ENCODE measurements around the gene SFMBT1. TPM values are rescaled to one million over a fixed set of nuclear protein-coding genes. Genes with fewer than 3 reads are reported as not detected.

Gene SFMBT1
- total RNA-seq, 1 experiment from 2014 or later = 3.6 TPM

DNA sequence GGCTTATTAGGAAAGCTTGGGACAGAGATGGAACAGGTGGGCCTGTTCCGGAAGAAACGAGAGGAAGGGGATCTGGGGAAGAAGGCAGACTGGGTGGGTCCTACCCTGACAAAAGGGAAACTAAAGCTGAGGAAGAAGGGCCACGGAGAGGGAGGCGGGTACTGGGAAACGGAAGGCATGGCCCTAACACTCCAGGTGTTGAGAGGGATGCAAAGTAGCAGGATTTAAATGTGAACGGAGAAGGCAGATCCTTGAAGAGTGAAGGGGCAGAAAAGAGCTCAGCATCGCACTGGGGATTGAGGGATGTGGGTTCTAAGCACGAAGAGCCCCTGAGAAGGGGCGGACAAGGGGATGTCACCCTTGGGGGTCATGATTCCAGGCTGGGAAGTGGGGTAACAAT is 149.3 kb downstream of the SFMBT1 start:
- in situ Hi-C loops (cut with HindIII; ENCODE audit: low sequenced_read_pairs) = no loop called here
- DNase-seq (ENCODE audit: low spot score) = peak; percentile 23

DNA sequence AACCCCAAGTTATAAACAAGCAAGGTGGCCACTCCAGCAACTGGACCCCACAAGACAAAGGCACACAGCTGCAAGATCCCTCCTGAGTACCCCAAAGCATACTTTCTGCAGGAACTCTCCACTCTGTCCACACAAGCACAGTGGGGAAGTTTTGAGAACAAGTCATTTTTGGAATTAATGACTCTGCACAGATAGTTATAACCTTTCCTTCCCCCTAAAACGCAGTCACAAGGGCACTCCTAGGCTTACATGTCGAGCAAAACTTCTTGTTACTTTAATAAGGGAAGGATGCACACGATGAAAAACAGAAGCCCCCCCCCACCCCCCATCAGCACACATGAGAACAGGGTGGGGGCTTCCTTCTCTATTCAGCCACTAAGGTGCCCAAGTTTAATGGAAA is 149.7 kb downstream of the SFMBT1 start:
- DNase-seq (ENCODE audit: low spot score) = no peak
- in situ Hi-C loops (cut with HindIII; ENCODE audit: low sequenced_read_pairs) = no loop called here

DNA sequence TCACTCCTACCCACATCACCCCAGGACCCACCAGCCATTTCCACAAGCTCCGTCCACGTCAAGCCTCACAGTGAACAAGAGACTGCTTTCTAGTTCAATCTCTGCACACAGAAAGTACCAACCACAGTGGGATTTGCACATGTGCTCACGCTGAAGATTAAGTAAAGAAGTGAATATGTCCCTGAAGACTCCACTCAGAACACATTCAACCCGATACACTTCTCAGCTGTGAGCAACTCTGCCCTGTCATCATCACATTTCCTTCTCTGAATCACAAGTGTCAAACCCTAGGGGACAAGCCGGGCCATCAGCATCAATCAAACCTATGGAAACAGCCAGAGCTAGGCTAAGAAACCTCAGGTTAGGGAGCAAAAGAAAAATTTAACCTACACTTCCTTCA is 150.5 kb downstream of the SFMBT1 start:
- in situ Hi-C loops (cut with HindIII; ENCODE audit: low sequenced_read_pairs) = no loop called here
- no peak for DNase-seq (ENCODE audit: low spot score)

DNA sequence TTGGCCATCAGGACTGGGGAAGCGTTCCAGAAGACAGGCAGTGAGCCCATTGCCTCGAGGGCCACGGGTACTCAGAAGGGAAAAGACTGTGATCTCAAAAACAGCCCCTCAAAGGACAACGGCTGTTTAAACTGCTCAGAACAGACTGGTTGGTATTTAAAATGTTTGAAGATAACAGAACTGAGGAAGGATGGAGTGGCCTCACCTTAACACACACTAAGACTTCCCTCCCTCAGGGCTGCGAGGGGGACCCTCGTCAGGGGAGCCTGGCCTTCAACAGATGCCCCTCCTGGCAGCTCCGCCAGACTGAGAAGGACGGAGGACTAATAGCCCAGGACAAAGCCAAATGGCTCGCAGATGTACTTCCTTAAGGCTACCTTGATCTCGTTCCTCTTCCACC is 151.1 kb downstream of the SFMBT1 start:
- in situ Hi-C loops (cut with HindIII; ENCODE audit: low sequenced_read_pairs) = loop anchor here (5.0 kb wide), 1 partner anchor 57 kb away; the partner anchor contains the start of gene MUSTN1
- DNase-seq (ENCODE audit: low spot score) = no peak

DNA sequence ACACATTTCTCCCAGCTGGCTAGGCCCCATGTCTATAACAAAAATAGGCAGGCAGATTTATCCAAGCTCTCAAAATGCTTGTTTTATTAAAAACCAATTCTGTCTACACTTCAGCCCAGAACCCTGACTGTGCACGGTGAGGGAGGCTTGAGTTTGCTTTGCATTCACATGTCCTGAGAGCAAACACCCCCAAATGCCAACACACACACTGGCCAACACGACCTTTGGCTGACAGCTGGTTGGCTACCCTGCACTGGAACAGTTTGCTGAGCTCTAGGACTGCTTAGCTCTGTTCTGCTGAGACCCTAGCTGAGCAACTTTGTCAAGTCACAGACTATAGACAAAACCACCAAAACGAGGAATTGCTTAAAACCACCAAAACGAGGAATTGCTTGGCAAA is 152.2 kb downstream of the SFMBT1 start:
- in situ Hi-C loops (cut with HindIII; ENCODE audit: low sequenced_read_pairs) = loop anchor here (5.0 kb wide), 1 partner anchor 56 kb away; the partner anchor contains the start of gene MUSTN1

DNA sequence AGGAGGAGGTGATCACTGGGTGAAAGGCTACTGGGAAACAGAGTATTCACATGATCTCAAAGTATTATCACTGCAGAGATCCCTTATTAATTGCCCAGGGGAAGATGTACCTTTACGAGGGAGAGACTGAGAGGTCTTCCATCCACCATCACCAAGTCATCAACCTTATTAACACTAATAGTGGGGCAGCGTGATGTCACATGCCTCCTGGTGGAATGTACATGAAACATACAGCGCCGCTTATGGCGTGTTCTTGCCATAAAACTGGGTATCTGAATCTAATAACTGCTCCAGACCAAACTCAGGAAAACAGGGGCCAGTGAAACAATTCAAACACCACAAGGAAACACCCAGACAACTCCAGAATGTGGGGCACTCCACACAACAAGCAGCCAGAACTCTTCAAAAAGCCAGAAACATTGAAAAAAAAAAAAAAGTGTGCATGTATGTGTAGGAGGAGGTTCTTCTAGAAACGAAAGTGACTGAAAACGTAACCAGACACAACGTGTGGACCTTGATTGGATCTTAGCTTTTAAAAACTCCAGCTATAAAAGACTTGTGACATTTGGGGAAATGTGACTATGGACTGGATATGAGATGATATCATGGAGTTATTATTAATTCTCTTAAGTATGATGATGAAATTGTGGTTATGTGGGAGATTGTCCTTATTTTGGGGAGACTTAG is 153.1 kb downstream of the SFMBT1 start:
- in situ Hi-C loops (cut with HindIII; ENCODE audit: low sequenced_read_pairs) = loop anchor here (5.0 kb wide), 1 partner anchor 55 kb away; the partner anchor contains the start of gene MUSTN1
- no peak for DNase-seq (ENCODE audit: low spot score)

More for the DNA sequence above, 152.2 kb downstream of the SFMBT1 start:
- DNase-seq (ENCODE audit: low spot score) = peak; percentile 14

DNA sequence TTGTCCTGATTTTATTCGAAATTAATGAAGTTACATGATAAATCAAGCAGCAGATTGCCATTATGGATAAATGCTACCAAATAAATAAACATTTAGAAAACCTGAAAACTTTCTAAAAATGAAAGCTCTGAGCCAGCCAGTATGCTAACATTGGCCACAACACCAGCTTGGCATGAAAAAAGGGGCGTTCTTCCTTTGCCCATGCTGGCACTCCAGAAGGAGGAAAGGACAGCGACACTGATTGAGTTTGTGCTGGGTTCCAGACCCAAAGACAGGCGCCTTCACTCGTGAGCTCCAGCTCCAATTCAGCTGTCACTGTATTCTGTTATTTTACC is 153.6 kb downstream of the SFMBT1 start:
- no peak for DNase-seq (ENCODE audit: low spot score)
- in situ Hi-C loops (cut with HindIII; ENCODE audit: low sequenced_read_pairs) = loop anchor here (5.0 kb wide), 1 partner anchor 55 kb away; the partner anchor contains the start of gene MUSTN1

DNA sequence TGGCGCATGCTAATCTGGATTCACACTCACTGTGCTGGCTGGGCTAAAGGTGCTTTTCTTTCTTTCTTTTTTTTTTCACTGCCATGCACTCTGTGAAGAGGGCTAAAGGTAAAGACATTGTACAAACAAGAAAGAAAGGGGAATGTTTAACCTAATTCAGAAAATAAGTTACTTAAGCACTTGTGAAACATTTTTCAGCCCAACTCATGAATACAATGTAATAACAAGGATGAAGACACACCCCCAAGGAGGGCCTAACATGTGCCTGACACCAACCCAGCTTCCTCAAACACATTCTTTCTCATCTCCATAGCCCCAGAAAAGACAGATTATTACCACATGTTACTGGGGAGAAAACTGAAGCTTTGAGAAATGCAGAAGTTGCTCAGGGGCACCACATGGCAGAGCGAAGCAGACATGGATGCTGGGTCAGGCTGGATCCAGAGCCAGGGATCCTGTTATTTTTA is 154.2 kb downstream of the SFMBT1 start:
- in situ Hi-C loops (cut with HindIII; ENCODE audit: low sequenced_read_pairs) = loop anchor here (5.0 kb wide), 1 partner anchor 54 kb away; the partner anchor contains the start of gene MUSTN1

DNA sequence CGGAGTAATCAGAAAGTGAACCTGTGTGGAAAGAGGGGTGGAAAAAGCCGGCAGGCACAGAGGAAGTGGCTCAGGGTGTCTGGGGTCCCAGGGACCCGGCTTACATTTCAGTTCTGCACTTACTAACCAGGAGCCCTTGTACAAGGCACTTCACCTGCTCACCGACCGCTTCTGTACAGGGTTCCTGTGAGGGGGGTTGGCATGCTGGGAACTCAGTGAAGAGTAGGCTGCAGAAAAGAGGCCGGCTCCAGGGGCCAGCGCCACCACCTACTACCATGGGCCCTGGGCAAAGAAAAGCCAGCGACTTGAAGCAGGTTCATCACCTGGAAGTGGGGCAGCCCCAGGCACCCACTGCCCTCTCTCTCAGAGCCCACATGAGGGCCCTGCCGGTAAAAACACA is 154.7 kb downstream of the SFMBT1 start:
- no peak for DNase-seq (ENCODE audit: low spot score)
- in situ Hi-C loops (cut with HindIII; ENCODE audit: low sequenced_read_pairs) = loop anchor here (5.0 kb wide), 1 partner anchor 54 kb away; the partner anchor contains the start of gene MUSTN1

More for the DNA sequence above, 154.2 kb downstream of the SFMBT1 start:
- DNase-seq (ENCODE audit: low spot score) = no peak

DNA sequence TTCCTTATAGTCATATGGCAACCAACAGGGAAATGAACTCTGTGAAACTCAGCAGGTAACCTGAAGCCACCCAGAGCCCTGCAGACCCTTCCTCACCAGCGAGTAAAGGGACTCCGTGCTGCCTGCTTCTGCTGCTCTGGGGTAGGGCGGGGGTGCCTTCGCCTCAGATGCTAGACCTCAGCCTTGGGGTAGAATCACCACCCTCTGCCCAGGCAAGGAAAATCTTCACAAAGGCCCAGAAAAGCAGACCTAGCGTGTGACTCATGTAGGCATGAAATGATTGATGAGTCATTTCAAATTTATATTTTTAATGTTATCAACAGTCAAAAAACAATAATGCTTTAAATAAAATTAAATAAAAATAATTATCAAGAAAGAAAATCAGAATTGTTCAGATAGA is 155.1 kb downstream of the SFMBT1 start:
- in situ Hi-C loops (cut with HindIII; ENCODE audit: low sequenced_read_pairs) = loop anchor here (5.0 kb wide), 1 partner anchor 53 kb away; the partner anchor contains the start of gene MUSTN1
- DNase-seq (ENCODE audit: low spot score) = no peak

DNA sequence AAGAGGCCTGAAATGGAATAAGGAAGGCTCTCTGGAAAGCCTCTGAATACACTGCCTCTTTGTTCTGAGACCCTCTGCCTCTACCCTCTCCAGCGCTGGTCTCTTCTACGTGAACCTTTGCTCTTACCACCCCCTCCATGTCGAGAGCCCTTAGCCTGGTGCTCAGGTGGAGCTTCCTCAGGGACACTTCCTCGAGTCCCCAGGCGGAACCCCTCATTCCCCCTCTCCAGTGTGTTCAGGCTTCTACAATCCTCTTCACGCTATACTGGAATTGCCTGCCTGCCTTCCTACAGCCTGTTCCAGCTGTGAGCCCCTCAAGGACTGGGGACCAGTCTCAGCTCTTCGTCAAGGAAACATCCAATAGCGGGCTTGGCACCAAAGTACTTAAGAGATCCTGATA is 156.0 kb downstream of the SFMBT1 start:
- DNase-seq (ENCODE audit: low spot score) = no peak
- in situ Hi-C loops (cut with HindIII; ENCODE audit: low sequenced_read_pairs) = loop anchor here (5.0 kb wide), 1 partner anchor 53 kb away; the partner anchor contains the start of gene MUSTN1

DNA sequence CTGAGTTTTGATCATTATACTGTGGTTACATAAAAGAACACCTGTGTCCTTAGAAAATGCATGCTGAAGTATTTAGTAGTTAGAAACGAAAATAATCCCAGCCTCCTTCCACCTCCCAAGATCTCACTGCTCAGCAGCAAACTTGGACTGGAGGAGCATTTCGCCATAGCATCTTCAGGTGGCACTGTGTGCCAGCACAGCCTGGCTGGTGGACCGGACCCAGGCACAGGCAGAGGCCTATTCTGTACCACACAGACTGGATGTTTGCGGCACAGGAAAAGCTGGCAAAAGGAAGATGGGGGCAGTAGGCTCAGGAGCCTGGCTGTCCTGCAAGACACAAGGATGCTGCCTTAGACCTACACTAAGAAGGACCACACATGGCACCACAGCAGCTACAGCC is 158.7 kb downstream of the SFMBT1 start:
- in situ Hi-C loops (cut with HindIII; ENCODE audit: low sequenced_read_pairs) = no loop called here
- DNase-seq (ENCODE audit: low spot score) = peak; percentile 78

DNA sequence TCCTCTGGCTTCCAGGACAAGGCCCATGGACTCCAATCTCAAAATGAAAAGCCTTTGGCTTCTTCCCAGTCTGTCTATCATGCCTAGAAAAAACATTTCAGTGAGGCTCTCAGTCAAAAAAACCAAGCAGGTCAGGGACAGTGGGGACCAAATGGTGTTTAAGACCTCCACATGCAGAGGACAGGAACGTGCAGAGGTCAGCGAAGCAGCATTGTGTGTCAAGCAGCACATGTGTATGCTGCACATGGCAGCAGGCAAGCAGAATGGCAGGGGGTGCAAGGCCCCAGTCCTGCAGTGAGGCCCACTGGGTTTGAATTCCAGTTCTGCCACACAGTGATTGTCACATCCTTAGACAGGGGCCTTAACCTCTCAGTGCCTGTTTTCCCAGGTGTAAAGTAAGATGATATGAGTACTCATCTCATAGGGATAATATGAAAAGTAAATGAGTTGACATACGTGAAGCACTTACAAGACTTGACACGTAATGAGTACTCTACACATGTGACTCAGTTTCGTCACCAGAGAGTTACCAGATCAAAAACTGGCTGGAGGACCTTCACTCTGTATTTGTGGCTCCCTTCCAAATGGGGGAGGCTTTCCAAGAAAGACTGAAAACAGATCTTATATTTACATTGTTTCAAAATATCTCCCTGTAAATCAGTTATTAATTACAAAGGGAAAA is 159.7 kb downstream of the SFMBT1 start:
- in situ Hi-C loops (cut with HindIII; ENCODE audit: low sequenced_read_pairs) = no loop called here
- no peak for DNase-seq (ENCODE audit: low spot score)

DNA sequence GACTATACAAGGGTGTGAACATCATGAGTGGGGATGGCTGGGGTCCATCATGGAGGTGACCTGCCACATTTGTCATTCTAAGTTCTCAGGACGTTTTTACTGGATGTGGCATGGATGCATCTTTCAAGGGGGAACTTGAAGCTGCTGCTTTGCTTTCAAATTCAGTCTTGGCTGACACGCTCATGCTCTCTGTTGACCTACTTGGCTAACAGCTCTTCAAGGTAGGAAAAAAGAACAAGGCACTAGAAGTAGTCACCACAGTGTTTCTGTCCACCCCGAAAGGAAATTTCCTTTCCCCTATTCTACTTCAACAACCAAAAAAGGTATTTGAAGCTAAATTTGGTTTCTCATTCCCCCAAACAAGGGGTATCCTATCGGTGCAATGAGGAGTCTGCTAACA is 163.5 kb downstream of the SFMBT1 start:
- in situ Hi-C loops (cut with HindIII; ENCODE audit: low sequenced_read_pairs) = no loop called here
- DNase-seq (ENCODE audit: low spot score) = peak; percentile 58

DNA sequence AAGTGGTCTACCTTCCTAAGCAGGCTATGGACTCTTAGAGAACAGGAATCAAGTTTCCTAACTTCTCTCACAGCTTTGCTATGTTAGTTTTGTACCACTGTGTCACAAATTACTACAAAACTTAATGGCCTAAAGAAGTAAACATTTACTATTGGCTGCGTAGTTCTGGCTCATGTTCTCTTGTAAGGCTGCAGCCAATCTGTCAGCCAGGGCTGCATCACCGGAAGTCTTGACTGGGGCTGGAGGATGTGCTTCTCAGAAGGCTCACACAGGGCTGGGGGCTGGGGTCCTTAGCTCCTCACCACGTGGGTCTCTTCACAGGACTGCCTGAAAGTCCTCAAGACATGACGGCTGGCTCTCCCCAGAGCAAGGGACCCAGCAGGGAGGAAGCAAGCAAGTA is 164.0 kb downstream of the SFMBT1 start:
- no peak for DNase-seq (ENCODE audit: low spot score)
- in situ Hi-C loops (cut with HindIII; ENCODE audit: low sequenced_read_pairs) = no loop called here

DNA sequence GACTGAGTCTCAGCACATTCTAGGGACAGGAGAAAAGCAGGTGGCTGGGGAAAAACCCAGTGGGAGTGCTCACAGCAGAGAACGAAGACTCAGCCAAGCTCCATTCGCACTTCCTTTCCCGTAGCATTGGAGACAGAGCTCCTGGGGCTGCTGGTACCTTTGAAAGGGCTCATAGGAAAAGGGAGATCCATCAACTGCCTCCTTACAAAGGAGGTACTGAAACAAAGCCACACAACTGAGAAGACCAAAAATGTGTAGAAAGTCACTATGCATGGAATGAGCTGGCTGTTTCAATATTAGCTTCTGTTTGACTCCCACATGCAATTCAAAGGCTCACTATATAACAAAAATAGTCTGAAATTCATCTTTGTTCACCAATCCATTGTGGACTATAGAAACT is 165.4 kb downstream of the SFMBT1 start:
- in situ Hi-C loops (cut with HindIII; ENCODE audit: low sequenced_read_pairs) = no loop called here
- DNase-seq (ENCODE audit: low spot score) = peak; percentile 66

DNA sequence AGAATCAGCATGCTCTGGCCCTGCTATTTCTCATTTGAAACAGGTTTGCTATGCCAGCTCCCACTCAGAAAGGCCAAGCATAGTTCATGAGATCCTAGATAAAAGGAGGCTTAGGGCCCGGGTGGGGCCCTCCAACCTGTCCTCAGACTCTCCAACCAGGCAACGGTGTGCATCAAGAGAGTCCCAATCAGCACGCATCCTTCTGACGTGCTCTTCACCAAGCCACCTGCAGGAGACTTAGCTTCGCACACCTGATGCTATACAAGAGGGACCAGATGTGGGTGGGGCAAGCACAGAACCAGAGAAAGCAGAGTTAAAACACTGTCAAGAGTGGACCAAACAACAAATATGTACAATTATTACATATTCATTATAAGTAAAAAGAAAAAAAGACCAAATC is 165.8 kb downstream of the SFMBT1 start:
- in situ Hi-C loops (cut with HindIII; ENCODE audit: low sequenced_read_pairs) = no loop called here
- DNase-seq (ENCODE audit: low spot score) = no peak

DNA sequence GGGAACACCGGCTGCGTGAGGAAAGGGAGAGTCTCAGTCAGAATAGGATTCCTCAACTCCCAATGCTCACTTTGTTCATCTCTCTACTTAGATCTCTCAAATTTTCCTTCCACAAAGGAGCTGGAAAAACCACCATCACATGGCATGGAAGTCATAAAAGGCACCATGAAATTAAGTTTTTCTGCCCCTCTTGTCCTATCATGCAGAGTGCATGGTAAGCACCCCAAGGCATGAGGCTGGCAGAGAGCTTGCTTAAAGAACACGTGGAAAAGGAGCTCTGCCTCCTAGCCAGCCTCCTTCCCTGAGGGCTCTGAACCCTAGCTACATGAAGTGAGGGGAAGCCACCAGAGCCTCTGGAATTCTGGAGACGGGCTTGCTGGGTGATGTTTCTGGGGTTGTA is 166.3 kb downstream of the SFMBT1 start:
- in situ Hi-C loops (cut with HindIII; ENCODE audit: low sequenced_read_pairs) = no loop called here
- DNase-seq (ENCODE audit: low spot score) = no peak

DNA sequence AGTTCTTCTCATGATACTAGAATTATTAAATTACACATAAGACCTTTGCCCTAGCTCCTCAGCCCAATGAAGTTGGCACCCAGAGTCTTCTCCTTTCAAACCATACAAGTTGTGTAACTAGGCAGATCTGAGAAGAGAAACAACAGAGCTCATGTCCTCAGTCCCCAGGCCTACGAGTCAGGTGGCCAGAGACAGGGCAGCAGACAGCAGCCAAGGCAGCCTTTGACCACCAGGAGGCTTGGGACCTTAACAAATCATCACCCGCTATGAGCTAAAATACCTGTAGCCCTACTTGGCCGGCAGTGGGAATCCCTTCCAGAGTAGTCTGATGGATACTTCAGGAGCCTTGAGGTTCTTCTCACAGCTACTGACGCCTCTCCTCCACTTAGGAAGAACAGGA is 166.8 kb downstream of the SFMBT1 start:
- in situ Hi-C loops (cut with HindIII; ENCODE audit: low sequenced_read_pairs) = no loop called here
- no peak for DNase-seq (ENCODE audit: low spot score)

DNA sequence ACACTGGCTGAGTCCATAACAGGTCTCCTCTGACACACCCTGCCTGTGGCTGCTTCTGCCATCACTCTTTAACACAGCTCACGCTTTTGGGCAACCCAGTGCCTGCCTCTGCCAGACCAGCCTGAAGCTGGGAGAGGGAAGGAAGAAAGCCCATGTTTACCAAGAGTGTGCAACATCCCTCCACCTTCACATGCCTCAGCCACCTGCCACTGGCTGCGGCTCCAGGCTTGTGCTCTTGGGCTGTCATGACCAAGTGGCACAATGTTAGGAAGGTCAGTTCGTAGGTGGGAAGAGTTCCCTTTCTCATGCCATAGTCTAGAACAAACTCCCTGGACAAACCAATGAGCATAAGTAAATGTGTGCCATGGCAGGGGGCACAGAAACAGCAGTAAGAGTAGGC is 168.8 kb downstream of the SFMBT1 start:
- in situ Hi-C loops (cut with HindIII; ENCODE audit: low sequenced_read_pairs) = no loop called here
- DNase-seq (ENCODE audit: low spot score) = no peak

Data from G401 (cell line).